Ishikawa (cell line): ENCODE data around the gene ATRN.

ENCODE experiments used
- EGR1 ChIP-seq: IDR thresholded peaks from 2 replicates; pipeline ENCODE4 v1.6.1; 2012
- EP300 ChIP-seq: IDR thresholded peaks from 2 replicates; pipeline ENCODE4 v1.6.1; 2012; ENCODE audit warnings: borderline replicate concordance
- FOXM1 ChIP-seq: IDR thresholded peaks from 2 replicates; pipeline ENCODE4 v1.6.1; 2012; ENCODE audit warnings: low read depth, borderline replicate concordance
- NFIC ChIP-seq: IDR thresholded peaks from 2 replicates; pipeline ENCODE4 v1.6.1; 2012
- RAD21 ChIP-seq: IDR thresholded peaks from 2 replicates; pipeline ENCODE4 v1.6.1; 2012; ENCODE audit warnings: low read depth
- REST ChIP-seq: IDR thresholded peaks from 2 replicates; pipeline ENCODE4 v1.6.1; 2012; ENCODE audit warnings: low read depth, mild to moderate bottlenecking
- TAF1 ChIP-seq: IDR thresholded peaks from 2 replicates; pipeline ENCODE4 v1.6.1; 2012; ENCODE audit warnings: low read depth, mild to moderate bottlenecking
- TCF12 ChIP-seq: IDR thresholded peaks from 2 replicates; pipeline ENCODE4 v1.6.1; 2012; ENCODE audit warnings: low read depth
- TEAD4 ChIP-seq: IDR thresholded peaks from 2 replicates; pipeline ENCODE4 v1.6.1; 2012
- USF1 ChIP-seq: IDR thresholded peaks from 2 replicates; pipeline ENCODE4 v1.6.1; 2012
- YY1 ChIP-seq: IDR thresholded peaks from 2 replicates; pipeline ENCODE4 v1.6.1; 2012; ENCODE audit warnings: low read depth
- TF ChIP-seq, protein P1 (sequence below): IDR thresholded peaks from 2 replicates; pipeline ENCODE4 v1.6.1; 2012

- no peak for TF ChIP-seq RAD21
- TF ChIP-seq USF1 = no peak
- no peak for TF ChIP-seq YY1
- TF ChIP-seq, protein P1, sequence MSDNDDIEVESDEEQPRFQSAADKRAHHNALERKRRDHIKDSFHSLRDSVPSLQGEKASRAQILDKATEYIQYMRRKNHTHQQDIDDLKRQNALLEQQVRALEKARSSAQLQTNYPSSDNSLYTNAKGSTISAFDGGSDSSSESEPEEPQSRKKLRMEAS = no peak
- TF ChIP-seq REST = no peak
- no peak for TF ChIP-seq EGR1
- TF ChIP-seq EP300 = no peak
- TF ChIP-seq NFIC = no peak
- TF ChIP-seq TAF1 = no peak
- TF ChIP-seq FOXM1 = no peak
- TF ChIP-seq TEAD4 = no peak
- TF ChIP-seq TCF12 = no peak
Measured at GRCh38 chr20:3652676-3653596, 182.1 kb downstream of the ATRN start.
